ENCODE measurements around the gene MOB4. TPM values are rescaled to one million over a fixed set of nuclear protein-coding genes. Genes with fewer than 3 reads are reported as not detected.

Gene MOB4
- total RNA-seq, 1 donor from 2014 or later = 41.4 TPM

DNA sequence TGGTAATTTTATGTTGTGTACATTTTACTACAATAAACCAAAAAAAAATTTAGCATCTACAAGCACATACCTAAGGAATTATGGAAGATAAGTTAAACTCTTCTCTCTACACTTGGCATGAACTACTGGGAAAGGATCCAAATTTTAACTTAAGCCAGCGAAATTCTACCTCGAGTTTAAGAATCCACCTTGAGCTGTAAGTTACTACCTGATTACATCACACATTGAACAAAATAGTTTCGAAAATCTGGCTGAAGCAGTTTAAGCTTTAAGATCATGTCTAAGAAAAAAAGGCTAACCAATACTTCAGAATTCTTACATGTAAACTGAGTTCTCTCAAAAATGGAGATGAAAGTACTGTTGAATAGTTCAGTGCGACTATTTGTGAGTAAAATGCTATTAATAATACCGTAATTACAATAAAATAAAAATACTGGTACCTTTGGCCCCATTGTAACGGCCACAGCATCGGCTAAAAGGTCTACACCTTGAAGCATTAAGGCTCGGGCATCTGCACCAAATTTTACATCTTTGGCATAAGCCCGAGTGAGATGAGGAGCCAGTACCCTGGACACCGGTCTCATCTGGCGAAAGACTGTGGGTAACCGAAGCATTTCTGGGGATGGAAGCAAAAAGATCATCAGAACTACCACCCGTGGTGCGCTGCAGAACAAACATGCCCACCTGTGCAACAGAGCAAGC is 17.5 kb upstream of the MOB4 start:
- no peak for DNase-seq (ENCODE audit: low spot score, unreplicated experiment)
- Mint-ChIP-seq H3K4me1 (ENCODE audit: low read depth) (peaks cover 37% of the 10 kb centered on the region), H3K9me3 (ENCODE audit: low read depth) (no peaks in the 10 kb centered on the region), H3K36me3 (ENCODE audit: insufficient read depth) (peaks cover 28% of the 10 kb centered on the region), H3K4me3 (ENCODE audit: low read depth) (peak overlapping the region; percentile 97), H3K27ac (peak overlapping the region; percentile 97), H3K27me3 (no peaks in the 10 kb centered on the region)
- no peak for TF ChIP-seq CTCF (IDR thresholded peaks at IDR 0.05; ENCODE audit: unreplicated experiment)

DNA sequence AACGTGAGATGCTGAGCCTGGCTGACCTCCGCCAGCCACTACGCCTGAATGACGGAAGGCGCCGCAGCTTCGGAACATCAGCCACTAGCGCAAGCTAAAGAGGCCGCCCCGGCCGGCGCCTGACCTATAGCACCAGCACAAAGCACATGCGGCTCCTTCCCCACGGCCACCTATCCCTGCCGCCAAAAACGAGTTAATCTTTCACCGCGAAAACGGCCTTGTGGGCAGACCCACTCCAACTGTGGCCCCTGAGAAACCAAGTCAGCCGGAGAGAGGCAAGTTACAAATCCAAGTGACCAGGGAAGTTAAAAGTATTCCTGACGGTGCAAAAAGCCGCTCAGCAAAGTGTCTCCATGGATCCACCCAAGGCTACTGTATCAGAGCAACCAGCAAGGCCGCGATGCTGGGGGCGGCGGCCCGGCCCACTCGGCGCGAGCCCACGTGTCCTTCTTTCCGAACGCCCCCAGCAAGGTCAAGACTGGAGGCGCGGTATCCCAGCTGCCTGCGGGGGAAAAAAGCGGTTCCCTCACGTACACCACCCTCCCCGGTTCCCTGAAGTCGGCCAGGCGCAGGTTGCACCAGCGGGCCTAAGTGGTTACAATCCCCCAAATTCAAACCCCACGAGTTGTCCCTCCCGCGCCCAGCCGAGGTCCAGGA is 16.8 kb upstream of the MOB4 start:
- peak overlapping the region; percentile 97 for H3K27ac Mint-ChIP-seq
- no peak for TF ChIP-seq CTCF (IDR thresholded peaks at IDR 0.05; ENCODE audit: unreplicated experiment)
- peaks cover 30% of the 10 kb centered on the region for H3K36me3 Mint-ChIP-seq (ENCODE audit: insufficient read depth)
- H3K9me3 Mint-ChIP-seq (ENCODE audit: low read depth) = no peaks in the 10 kb centered on the region
- peak; percentile 52 for DNase-seq (ENCODE audit: low spot score, unreplicated experiment)
- H3K4me1 Mint-ChIP-seq (ENCODE audit: low read depth) = peaks cover 37% of the 10 kb centered on the region
- H3K4me3 Mint-ChIP-seq (ENCODE audit: low read depth) = peak overlapping the region; percentile 97
- no peaks in the 10 kb centered on the region for H3K27me3 Mint-ChIP-seq

- no peak for TF ChIP-seq CTCF (IDR thresholded peaks at IDR 0.05; ENCODE audit: unreplicated experiment)
- Mint-ChIP-seq H3K36me3 (ENCODE audit: insufficient read depth) (peaks cover 28% of the 10 kb centered on the region), H3K27me3 (no peaks in the 10 kb centered on the region), H3K9me3 (ENCODE audit: low read depth) (no peaks in the 10 kb centered on the region), H3K4me3 (ENCODE audit: low read depth) (peak within 1 kb of the TSS; percentile 97), H3K4me1 (ENCODE audit: low read depth) (peaks cover 37% of the 10 kb centered on the region), H3K27ac (peak within 1 kb of the TSS; percentile 97)
- DNase-seq (ENCODE audit: low spot score, unreplicated experiment) = peak; percentile 92
Observed at GRCh38 chr2:197499594-197500502, 16.0 kb upstream of the MOB4 start, which contains the start of the genes HSPD1 and HSPE1. Gene HSPD1 (minus strand): TSS chr2:197499840. CDS start chr2:197498848, 992 bp downstream. Gene HSPE1 (plus strand): TSS chr2:197500379. CDS start chr2:197500437, 58 bp downstream.

DNA sequence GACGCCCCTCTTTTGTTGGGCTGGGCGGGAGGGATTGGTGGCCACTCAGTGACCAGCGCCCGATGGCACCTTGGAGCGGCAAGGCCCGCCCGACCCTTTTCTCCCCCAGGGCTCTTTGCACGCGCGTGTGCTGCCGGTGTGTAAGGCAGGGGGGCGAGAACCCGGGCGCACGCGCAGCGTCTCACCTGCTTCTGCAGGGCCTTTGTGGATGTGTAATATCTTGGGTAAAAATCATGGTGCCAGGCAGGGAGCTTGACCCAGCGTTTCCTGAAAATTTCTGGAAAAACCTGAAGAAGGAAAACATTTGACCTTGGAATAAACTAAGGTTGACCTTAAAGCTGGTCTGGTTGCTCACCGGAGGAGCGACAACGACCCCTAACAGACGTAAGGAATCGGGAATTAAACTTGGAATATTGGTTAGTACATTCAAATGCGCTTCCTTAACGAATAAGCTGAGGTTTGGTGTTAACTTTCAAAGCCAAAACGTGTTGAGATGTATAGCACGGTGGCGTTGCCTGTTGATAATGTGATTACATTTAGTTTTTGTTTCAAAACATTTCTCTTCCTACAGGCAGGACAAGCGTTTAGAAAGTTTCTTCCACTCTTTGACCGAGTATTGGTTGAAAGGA is 15.2 kb upstream of the MOB4 start:
- Mint-ChIP-seq H3K4me3 (ENCODE audit: low read depth) (peak overlapping the region; percentile 97), H3K27ac (peak overlapping the region; percentile 97), H3K36me3 (ENCODE audit: insufficient read depth) (peaks cover 27% of the 10 kb centered on the region), H3K27me3 (no peaks in the 10 kb centered on the region), H3K9me3 (ENCODE audit: low read depth) (no peaks in the 10 kb centered on the region), H3K4me1 (ENCODE audit: low read depth) (peaks cover 37% of the 10 kb centered on the region)
- no peak for DNase-seq (ENCODE audit: low spot score, unreplicated experiment)
- TF ChIP-seq CTCF (IDR thresholded peaks at IDR 0.05; ENCODE audit: unreplicated experiment) = no peak

All from progenitor cell of endocrine pancreas (in vitro differentiated cells).